Left lung (tissue), 10 donors: ENCODE data around the gene KCNK17. TPM values are rescaled to one million over a fixed set of nuclear protein-coding genes. Genes with fewer than 3 reads are reported as not detected.

ENCODE experiments used
- ATAC-seq: fragments of 200-7000 bp; cut with Tn5 transposase; one replicate; pipeline ENCODE4 v1.9.1; 2020; ENCODE audit warnings: moderate library complexity
- DNase-seq, 4 donors: peaks; one replicate each; pipeline ENCODE4 v3.0.0-alpha.2; 2013 to 2020
- H3K27ac ChIP-seq, 2 donors: fragments of 200-600 bp; sonication (generic) in 1 of 2; one replicate each; pipeline versions ENCODE4 v1.5.0 to v1.8.0; 2020 to 2021
- H3K27me3 ChIP-seq, 2 donors: fragments of 200-600 bp; sonication (generic) in 1 of 2; one replicate each; pipeline versions ENCODE4 v1.5.0 to v1.8.0; 2020 to 2021
- H3K36me3 ChIP-seq, 2 donors: fragments of 200-600 bp; sonication (generic) in 1 of 2; one replicate each; pipeline versions ENCODE4 v1.5.0 to v1.8.0; 2020 to 2021
- H3K4me1 ChIP-seq, 2 donors: fragments of 200-600 bp; one replicate each; pipeline ENCODE4 v1.8.0; 2021
- H3K4me3 ChIP-seq, 2 donors: fragments of 200-600 bp; sonication (generic) in 1 of 2; one replicate each; pipeline versions ENCODE4 v1.5.0 to v1.8.0; 2020 to 2021; ENCODE audit warnings: mild to moderate bottlenecking in 1 of 2
- H3K9me3 ChIP-seq, 2 donors: fragments of 200-600 bp; sonication (generic) in 1 of 2; one replicate each; pipeline versions ENCODE4 v1.5.0 to v1.8.0; 2020 to 2021
- CTCF ChIP-seq, 2 donors: fragments of 200-600 bp; sonication (generic) in 1 of 2; IDR thresholded peaks; one replicate each; pipeline versions ENCODE4 v1.5.0 to v1.8.0; 2021; ENCODE audit warnings: antibody characterized with exemption in 2 of 2
- intact Hi-C, 2 donors: fragments of 100-400 bp; cut with DNase I; formaldehyde crosslinking; loops; one replicate each; pipeline versions ENCODE4 v1.11.2 to v1.14.2; 2022
- polyA plus RNA-seq, 6 donors: library from polyadenylated mRNA; unstranded; fragments of 120-200 nt; gene quantifications; one replicate each; pipeline ENCODE4 v1.2.1, GENCODE V29; 2013; ENCODE audit not compliant: insufficient read length in 6 of 6
- total RNA-seq, 2 donors: library from RNA; stranded (reverse); fragmentation: NEBNext Ultra II Directional; extraction: Animal tissue kit (Norgen Biotek cat#: 25700); gene quantifications; one replicate each; pipeline ENCODE4 v1.2.1, GENCODE V29; 2021
- donor health status: DM: no; HTN: yes; CAD: no.
- donor health status: DM: no; HTN: no; CAD: no.

KCNK17 gene
- total and polyA plus RNA-seq, 8 donors: 4.8 to 18.7 (median 12.9) TPM

GRCh38 chr6:39341937-39342336, 27.7 kb upstream of the KCNK17 start:
- Histone ChIP-seq H3K27ac (no peak overlapping the region), H3K9me3 (no peaks in the 10 kb centered on the region), H3K4me3 (no peak overlapping the region), H3K36me3 (no peaks in the 10 kb centered on the region), H3K27me3 (peaks cover 0 to 23% of the 10 kb centered on the region in 2 donors), H3K4me1 (peaks cover 10 to 33% of the 10 kb centered on the region in 2 donors)
- intact Hi-C loops: no loop called here
- DNase-seq (no peak), ATAC-seq (no peak)
- no peak for TF ChIP-seq CTCF (IDR thresholded peaks at IDR 0.05)

GRCh38 chr6:39341352-39341751, 27.1 kb upstream of the KCNK17 start:
- ATAC-seq: no peak
- Histone ChIP-seq H3K27ac (no peak overlapping the region), H3K4me3 (no peak overlapping the region), H3K4me1 (peaks cover 10 to 37% of the 10 kb centered on the region in 2 donors), H3K36me3 (no peaks in the 10 kb centered on the region), H3K27me3 (peaks cover 0 to 23% of the 10 kb centered on the region in 2 donors), H3K9me3 (no peaks in the 10 kb centered on the region)
- TF ChIP-seq CTCF (IDR thresholded peaks at IDR 0.05): no peak
- intact Hi-C loops: no loop called here
- no peak for DNase-seq

- DNase-seq: peak in 2 of 4 donors; percentile 63
- Histone ChIP-seq H3K4me3 (no peak overlapping the region), H3K27ac (peak overlapping the region; percentile 4 to 50), H3K4me1 (peaks cover 10 to 39% of the 10 kb centered on the region in 2 donors), H3K9me3 (no peaks in the 10 kb centered on the region), H3K36me3 (no peaks in the 10 kb centered on the region), H3K27me3 (peaks cover 0 to 23% of the 10 kb centered on the region in 2 donors)
- intact Hi-C loops: no loop called here
- no peak for TF ChIP-seq CTCF (IDR thresholded peaks at IDR 0.05)
- peak; percentile 94 for ATAC-seq
These were observed 25.8 kb upstream of the KCNK17 start for GRCh38 chr6:39339868-39340550.

- Histone ChIP-seq H3K4me1 (peaks cover 10 to 39% of the 10 kb centered on the region in 2 donors), H3K27me3 (peaks cover 0 to 23% of the 10 kb centered on the region in 2 donors), H3K4me3 (no peak overlapping the region), H3K9me3 (no peaks in the 10 kb centered on the region), H3K36me3 (no peaks in the 10 kb centered on the region), H3K27ac (peak overlapping the region; percentile 4 to 50)
- intact Hi-C loops: no loop called here
- peak in 1 of 4 donors; percentile 37 for DNase-seq
- TF ChIP-seq CTCF (IDR thresholded peaks at IDR 0.05): no peak
- peak; percentile 38 for ATAC-seq
These were observed 25.1 kb upstream of the KCNK17 start for GRCh38 chr6:39339096-39339867.

- Histone ChIP-seq H3K4me3 (no peak overlapping the region), H3K27me3 (peaks cover 0 to 23% of the 10 kb centered on the region in 2 donors), H3K4me1 (peaks cover 10 to 35% of the 10 kb centered on the region in 2 donors), H3K36me3 (no peaks in the 10 kb centered on the region), H3K27ac (no peak overlapping the region), H3K9me3 (no peaks in the 10 kb centered on the region)
- intact Hi-C loops: no loop called here
- ATAC-seq (no peak), DNase-seq (no peak)
- TF ChIP-seq CTCF (IDR thresholded peaks at IDR 0.05): no peak
These were observed 24.2 kb upstream of the KCNK17 start for GRCh38 chr6:39338397-39338796.
